Neural cell (in vitro differentiated cells): ENCODE data around the gene CIBAR2.

ENCODE experiments used
- CTCF ChIP-seq: fragments of 450-650 bp; IDR thresholded peaks from 2 replicates; pipeline ENCODE4 v1.5.1; 2014; ENCODE audit warnings: antibody characterized with exemption, mild to moderate bottlenecking, moderate library complexity; ENCODE audit not compliant: poor library complexity, severe bottlenecking
- EZH2 ChIP-seq: fragments of 200-600, 300-800 bp; shearing (Covaris generic), sonication (generic); IDR thresholded peaks from 2 replicates; pipeline ENCODE4 v1.6.1; 2014; ENCODE audit warnings: antibody characterized with exemption, low read length, borderline replicate concordance, mild to moderate bottlenecking; ENCODE audit not compliant: insufficient read depth, poor library complexity, severe bottlenecking
- MXI1 ChIP-seq: fragments of 450-650 bp; conservative IDR thresholded peaks from 2 replicates; pipeline ENCODE4 v1.6.1; 2014; ENCODE audit warnings: antibody characterized with exemption, mild to moderate bottlenecking; ENCODE audit not compliant: poor library complexity, severe bottlenecking
- REST ChIP-seq: IDR thresholded peaks from 2 replicates; pipeline ENCODE4 v1.6.1; 2012; ENCODE audit warnings: borderline replicate concordance
- SMC3 ChIP-seq: fragments of 450-650 bp; conservative IDR thresholded peaks from 2 replicates; pipeline ENCODE4 v1.6.1; 2014; ENCODE audit warnings: antibody characterized with exemption, mild to moderate bottlenecking, moderate library complexity; ENCODE audit not compliant: poor library complexity
- TAF1 ChIP-seq: IDR thresholded peaks from 2 replicates; pipeline ENCODE4 v1.6.1; 2012; ENCODE audit warnings: low read depth

GRCh38 chr16:85140455-85141012 is 28.3 kb upstream of the CIBAR2 start:
- no peak for TF ChIP-seq CTCF
- no peak for TF ChIP-seq TAF1
- no peak for TF ChIP-seq SMC3
- no peak for TF ChIP-seq REST
- no peak for TF ChIP-seq EZH2
- no peak for TF ChIP-seq MXI1
